Measurements from ENCODE around the gene CPA5.
"Not testable (repeated sequence)": the region's sequence is repeated elsewhere in the genome, so short reads cannot be mapped to it uniquely, and the experiment has no call there.

The CPA5 gene

DNA sequence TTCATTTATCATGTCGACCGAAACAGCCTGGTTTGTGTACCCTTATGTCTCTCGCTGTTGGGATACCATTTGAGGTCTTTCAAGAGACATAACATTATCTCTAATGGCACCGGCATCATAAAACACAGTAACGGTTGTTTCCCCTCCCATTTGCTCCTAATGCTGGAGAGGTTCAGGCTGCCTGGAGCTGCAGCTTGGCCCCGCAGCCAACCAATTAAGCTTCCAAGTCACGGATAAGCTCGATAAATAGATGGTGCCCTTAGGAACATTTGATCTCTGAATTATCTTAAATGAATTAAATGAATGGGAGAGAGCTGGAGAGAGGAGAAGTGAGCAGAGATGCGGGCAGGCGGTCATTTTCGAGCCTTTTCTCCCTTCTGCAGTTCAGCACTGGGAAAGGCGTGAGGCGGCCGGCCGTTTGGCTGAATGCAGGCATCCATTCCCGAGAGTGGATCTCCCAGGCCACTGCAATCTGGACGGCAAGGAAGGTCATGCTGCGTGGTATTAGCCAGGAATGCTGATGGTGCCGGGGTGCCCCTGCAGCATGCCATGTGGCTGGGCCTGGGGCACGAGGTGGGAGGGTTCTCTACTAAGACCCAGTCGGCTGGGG, 39.1 kb upstream of the CPA5 start:
- DNase-seq (ENCODE audit: low spot score): no peak
- in situ Hi-C loops (cut with MboI; ENCODE audit: low pct_unique_long_range_greater_than_20kb, low sequenced_read_pairs, unreplicated experiment): no loop called here
- no peak for TF ChIP-seq CTCF (IDR thresholded peaks at IDR 0.05; ENCODE audit: extremely low read depth, insufficient read depth, missing control alignments)

- in situ Hi-C loops (cut with MboI; ENCODE audit: low pct_unique_long_range_greater_than_20kb, low sequenced_read_pairs, unreplicated experiment): no loop called here
Observed at GRCh38 chr7:130309986-130310385, 34.6 kb upstream of the CPA5 start.

DNA sequence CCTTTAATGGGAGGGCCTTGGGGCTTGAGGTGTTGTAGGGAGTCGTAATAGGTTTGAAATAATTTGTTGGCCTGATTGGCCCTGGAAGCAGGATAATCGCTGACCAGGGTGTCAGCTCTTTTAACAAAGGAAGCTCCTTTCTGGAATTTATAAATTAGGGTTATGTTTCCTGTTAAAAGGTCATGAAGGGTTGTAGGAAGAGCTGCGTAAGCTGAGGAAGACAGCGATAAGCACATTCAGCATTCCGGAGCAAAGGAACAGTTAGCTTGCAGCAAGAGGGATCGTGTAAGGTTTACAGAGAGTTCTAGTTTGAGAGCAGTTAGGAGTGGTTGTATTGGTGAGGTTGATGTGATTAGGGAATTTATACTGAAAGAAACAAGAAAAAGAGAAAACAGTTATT, 30.3 kb upstream of the CPA5 start:
- in situ Hi-C loops (cut with MboI; ENCODE audit: low pct_unique_long_range_greater_than_20kb, low sequenced_read_pairs, unreplicated experiment): no loop called here
- TF ChIP-seq CTCF (IDR thresholded peaks at IDR 0.05; ENCODE audit: extremely low read depth, insufficient read depth, missing control alignments): no peak
- DNase-seq (ENCODE audit: low spot score): no peak

More at GRCh38 chr7:130309986-130310385, 34.6 kb upstream of the CPA5 start:
- no peak for TF ChIP-seq CTCF (IDR thresholded peaks at IDR 0.05; ENCODE audit: extremely low read depth, insufficient read depth, missing control alignments)
- peak; percentile 28 for DNase-seq (ENCODE audit: low spot score)

DNA sequence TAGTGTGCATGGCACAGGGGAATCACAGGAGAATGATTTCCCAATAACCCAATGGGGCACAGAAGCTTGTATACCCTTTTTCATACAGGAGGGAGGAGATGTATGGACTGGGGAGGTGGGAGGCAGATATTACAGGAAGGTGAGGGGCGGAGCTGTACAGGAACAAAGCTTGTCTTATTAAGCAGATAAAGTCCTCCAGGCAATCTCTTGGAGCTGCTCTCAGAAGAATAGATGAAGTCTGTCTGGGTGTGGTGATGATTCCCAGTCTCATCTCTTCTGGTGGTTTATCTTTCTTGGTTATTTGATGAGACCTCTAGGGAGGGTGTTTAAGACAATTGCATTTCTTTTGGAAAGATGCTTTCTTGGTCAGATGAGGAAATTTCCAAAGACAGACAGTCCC, 25.1 kb upstream of the CPA5 start:
- in situ Hi-C loops (cut with MboI; ENCODE audit: low pct_unique_long_range_greater_than_20kb, low sequenced_read_pairs, unreplicated experiment): no loop called here
- no peak for DNase-seq (ENCODE audit: low spot score)
- TF ChIP-seq CTCF (IDR thresholded peaks at IDR 0.05; ENCODE audit: extremely low read depth, insufficient read depth, missing control alignments): no peak

DNA sequence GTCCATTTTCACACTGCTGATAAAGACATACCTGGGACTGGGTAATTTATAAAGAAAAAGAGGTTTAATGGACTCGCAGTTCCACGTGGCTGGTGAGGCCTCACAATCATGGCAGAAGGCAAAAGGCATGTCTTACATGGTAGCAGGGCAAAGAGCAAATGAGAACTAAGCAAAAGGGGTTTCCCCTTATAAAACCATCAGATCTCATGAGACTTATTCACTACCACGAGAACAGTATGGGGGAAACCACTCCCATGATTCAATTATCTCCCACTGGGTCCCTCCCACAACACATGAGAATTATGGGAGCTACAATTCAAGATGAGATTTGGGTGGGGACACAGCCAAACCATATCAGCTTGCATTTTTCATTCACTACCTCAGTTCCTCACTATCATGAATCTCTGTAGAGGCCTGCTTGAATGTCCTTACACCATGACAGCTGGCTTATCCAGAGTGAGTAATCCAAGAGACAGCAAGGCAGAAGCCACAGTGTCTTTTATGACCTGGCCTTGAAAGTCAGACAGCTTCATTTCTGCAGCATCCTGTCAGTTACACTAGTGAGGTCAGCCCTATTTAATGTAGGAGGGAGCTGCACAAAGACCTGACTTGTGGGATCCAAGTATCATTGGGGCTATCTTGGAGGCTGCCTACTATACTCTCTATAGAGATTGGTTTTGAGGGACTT, 22.9 kb upstream of the CPA5 start:
- DNase-seq (ENCODE audit: low spot score); in situ Hi-C loops (cut with MboI; ENCODE audit: low pct_unique_long_range_greater_than_20kb, low sequenced_read_pairs, unreplicated experiment): not testable (repeated sequence)

- DNase-seq (ENCODE audit: low spot score): no peak
- in situ Hi-C loops (cut with MboI; ENCODE audit: low pct_unique_long_range_greater_than_20kb, low sequenced_read_pairs, unreplicated experiment): no loop called here
Observed at GRCh38 chr7:130322615-130323014, 22.0 kb upstream of the CPA5 start.

More at GRCh38 chr7:130322615-130323014, 22.0 kb upstream of the CPA5 start:
- no peak for TF ChIP-seq CTCF (IDR thresholded peaks at IDR 0.05; ENCODE audit: extremely low read depth, insufficient read depth, missing control alignments)

Measured in GM13977 (cell line).